Nephron progenitor cell (in vitro differentiated cells): ENCODE measurements around the gene HSFX3.
A peak's percentile ranks its signal among the peaks of the same experiment; 100 is the strongest.
"Not testable (repeated sequence)": the region's sequence is repeated elsewhere in the genome, so short reads cannot be mapped to it uniquely, and the experiment has no call there.

Experiments
- DNase-seq: peaks from one replicate; pipeline ENCODE4 v3.0.0; 2021
- H3K27ac Mint-ChIP-seq: 2 replicates; pipeline ENCODE4 v1.8.0; 2021; ENCODE audit warnings: mild to moderate bottlenecking, moderate library complexity, mixed read lengths
- H3K27me3 Mint-ChIP-seq: 2 replicates; pipeline ENCODE4 v1.8.0; 2021; ENCODE audit warnings: mild to moderate bottlenecking, low read depth, mixed read lengths; ENCODE audit not compliant: poor library complexity
- H3K36me3 Mint-ChIP-seq: 2 replicates; pipeline ENCODE4 v1.8.0; 2021; ENCODE audit warnings: low read depth, mixed read lengths
- H3K4me1 Mint-ChIP-seq: 2 replicates; pipeline ENCODE4 v1.8.0; 2021; ENCODE audit warnings: mixed read lengths
- H3K4me3 Mint-ChIP-seq: 2 replicates; pipeline ENCODE4 v1.8.0; 2021; ENCODE audit warnings: mild to moderate bottlenecking, moderate library complexity, mixed read lengths
- H3K9me3 Mint-ChIP-seq: 2 replicates; pipeline ENCODE4 v1.8.0; 2021; ENCODE audit warnings: mild to moderate bottlenecking, moderate library complexity, mixed read lengths
- CTCF ChIP-seq: fragments of 200-600 bp; sonication (generic); IDR thresholded peaks from 2 replicates; pipeline ENCODE4 v1.5.0; 2021; ENCODE audit warnings: antibody characterized with exemption

The HSFX3 gene

GRCh38 chrX:149539283-149540130 lies 10.2 kb downstream of the HSFX3 start:
- TF ChIP-seq CTCF = no peak
- H3K4me3 Mint-ChIP-seq = peak overlapping the region; percentile 89
- peak overlapping the region; percentile 98 for H3K27ac Mint-ChIP-seq
- no peaks in the 10 kb centered on the region for H3K36me3 Mint-ChIP-seq
- H3K4me1 Mint-ChIP-seq = peaks cover 28% of the 10 kb centered on the region
- peak; percentile 82 for DNase-seq
- H3K27me3 Mint-ChIP-seq = peaks cover 3% of the 10 kb centered on the region
- peaks cover 38% of the 10 kb centered on the region for H3K9me3 Mint-ChIP-seq

- H3K36me3 Mint-ChIP-seq, H3K27me3 Mint-ChIP-seq, DNase-seq, H3K27ac Mint-ChIP-seq, H3K4me3 Mint-ChIP-seq: not testable (repeated sequence)
- Mint-ChIP-seq H3K4me1 (peaks cover 31% of the 10 kb centered on the region), H3K9me3 (peaks cover 42% of the 10 kb centered on the region)
Measured at GRCh38 chrX:149537474-149537873, 12.2 kb downstream of the HSFX3 start.

GRCh38 chrX:149534926-149535602 lies 14.7 kb downstream of the HSFX3 start:
- H3K4me3 Mint-ChIP-seq, H3K27ac Mint-ChIP-seq, H3K36me3 Mint-ChIP-seq, H3K27me3 Mint-ChIP-seq, DNase-seq: not testable (repeated sequence)
- H3K4me1 Mint-ChIP-seq = peaks cover 23% of the 10 kb centered on the region
- H3K9me3 Mint-ChIP-seq = peaks cover 41% of the 10 kb centered on the region

GRCh38 chrX:149533999-149534398 lies 15.7 kb downstream of the HSFX3 start:
- Mint-ChIP-seq H3K4me1 (peaks cover 23% of the 10 kb centered on the region), H3K9me3 (peaks cover 41% of the 10 kb centered on the region)
- H3K4me3 Mint-ChIP-seq, H3K36me3 Mint-ChIP-seq, DNase-seq, H3K27ac Mint-ChIP-seq, H3K27me3 Mint-ChIP-seq: not testable (repeated sequence)

GRCh38 chrX:149532868-149533267 lies 16.9 kb downstream of the HSFX3 start:
- H3K4me3 Mint-ChIP-seq, H3K27me3 Mint-ChIP-seq, DNase-seq, H3K27ac Mint-ChIP-seq, H3K36me3 Mint-ChIP-seq: not testable (repeated sequence)
- Mint-ChIP-seq H3K4me1 (peaks cover 23% of the 10 kb centered on the region), H3K9me3 (peaks cover 39% of the 10 kb centered on the region)

GRCh38 chrX:149531599-149531998 lies 18.1 kb downstream of the HSFX3 start:
- Mint-ChIP-seq H3K9me3 (peaks cover 42% of the 10 kb centered on the region), H3K36me3 (peaks cover 5% of the 10 kb centered on the region), H3K4me3 (no peak overlapping the region), H3K27me3 (no peaks in the 10 kb centered on the region), H3K27ac (no peak overlapping the region), H3K4me1 (peaks cover 23% of the 10 kb centered on the region)
- no peak for TF ChIP-seq CTCF
- DNase-seq = no peak

- Mint-ChIP-seq H3K36me3 (peaks cover 5% of the 10 kb centered on the region), H3K27ac (peak overlapping the region; percentile 48), H3K9me3 (peaks cover 32% of the 10 kb centered on the region), H3K4me1 (no peaks in the 10 kb centered on the region), H3K4me3 (no peak overlapping the region), H3K27me3 (no peaks in the 10 kb centered on the region)
- TF ChIP-seq CTCF = no peak
- no peak for DNase-seq
Measured at GRCh38 chrX:149528381-149528780, 21.3 kb downstream of the HSFX3 start.
